Measurements from ENCODE around the gene HOXA2. TPM values are rescaled to one million over a fixed set of nuclear protein-coding genes. Genes with fewer than 3 reads are reported as not detected.
A peak's percentile ranks its signal among the peaks of the same experiment; 100 is the strongest.

The HOXA2 gene
- total and polyA plus RNA-seq, 4 donors = 0.44 to 3.4 (median 1.5) TPM

DNA sequence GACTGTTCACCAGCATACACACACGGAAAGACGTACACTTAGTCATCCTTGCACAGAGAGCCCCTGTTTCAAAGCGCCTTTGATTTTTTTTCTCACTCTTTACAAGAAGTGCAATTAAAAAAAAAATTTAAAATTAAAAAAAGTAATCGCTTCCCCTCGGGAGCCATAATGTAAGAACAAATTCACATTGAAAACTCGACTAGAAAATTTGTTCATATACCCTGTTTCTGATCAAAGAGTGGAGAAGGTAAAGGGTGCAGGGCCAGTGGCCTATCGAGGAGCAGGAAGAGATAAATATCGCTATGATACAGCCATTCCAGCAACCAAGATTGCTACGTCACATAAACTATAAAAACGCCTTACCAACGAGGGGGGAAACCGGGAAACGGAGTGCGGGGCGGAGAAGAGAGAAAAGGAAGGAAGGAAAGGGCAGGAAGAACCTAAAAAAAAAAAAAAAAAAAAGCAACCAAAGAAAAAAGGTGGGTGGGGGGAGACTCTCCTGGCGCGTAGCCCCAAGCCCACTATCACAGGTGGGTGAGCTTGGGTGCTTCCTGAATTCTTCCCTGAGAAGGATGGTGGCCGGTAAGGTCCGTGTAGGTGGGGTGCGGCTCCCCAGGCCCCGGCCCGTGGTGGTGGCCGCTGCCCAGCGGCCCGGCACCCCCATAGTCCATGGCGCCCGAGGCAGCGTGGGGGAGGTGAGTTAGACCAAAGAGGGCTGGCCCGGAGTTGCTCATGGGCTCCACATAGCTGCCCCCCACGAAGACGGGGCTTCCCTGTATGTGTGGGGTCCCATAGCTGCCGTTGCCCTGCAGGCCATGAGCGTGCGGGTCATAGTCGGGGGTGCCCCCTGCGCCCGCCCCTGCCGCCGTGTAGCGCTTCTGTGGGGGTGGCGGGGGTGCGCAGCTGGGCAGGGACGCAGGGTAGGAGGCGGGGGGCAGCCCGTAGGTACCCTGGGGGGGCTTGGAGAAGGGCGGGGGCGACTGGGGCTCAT, 5.2 kb upstream of the HOXA2 start:
- peak overlapping the region in 1 of 2 donors; percentile 91 for H3K27ac ChIP-seq (ENCODE audit: low read depth in 1 of 2, low read length in 1 of 2)
- WGBS, 2 donors = 44 to 65% methylated on average over 46 to 47 of the region's 47 CpGs
- peaks cover 0 to 2% (median 0%) of the 10 kb centered on the region in 4 donors for H3K9me3 ChIP-seq (ENCODE audit: control insufficient read depth in 4 of 4, insufficient read depth in 3 of 4, low read length in 3 of 4)
- H3K4me1 ChIP-seq (ENCODE audit: control insufficient read depth in 5 of 5, insufficient read depth in 5 of 5, low read length in 5 of 5) = peaks cover 0 to 71% (median 18%) of the 10 kb centered on the region in 5 donors
- peaks cover 0 to 66% (median 3%) of the 10 kb centered on the region in 3 donors for H3K27me3 ChIP-seq (ENCODE audit: control insufficient read depth in 3 of 3, insufficient read depth in 3 of 3, low read length in 2 of 3)
- DNase-seq = peak; percentile 69 to 85 (median 80)
- no peak overlapping the region for H3K4me3 ChIP-seq
- TF ChIP-seq, protein P1, sequence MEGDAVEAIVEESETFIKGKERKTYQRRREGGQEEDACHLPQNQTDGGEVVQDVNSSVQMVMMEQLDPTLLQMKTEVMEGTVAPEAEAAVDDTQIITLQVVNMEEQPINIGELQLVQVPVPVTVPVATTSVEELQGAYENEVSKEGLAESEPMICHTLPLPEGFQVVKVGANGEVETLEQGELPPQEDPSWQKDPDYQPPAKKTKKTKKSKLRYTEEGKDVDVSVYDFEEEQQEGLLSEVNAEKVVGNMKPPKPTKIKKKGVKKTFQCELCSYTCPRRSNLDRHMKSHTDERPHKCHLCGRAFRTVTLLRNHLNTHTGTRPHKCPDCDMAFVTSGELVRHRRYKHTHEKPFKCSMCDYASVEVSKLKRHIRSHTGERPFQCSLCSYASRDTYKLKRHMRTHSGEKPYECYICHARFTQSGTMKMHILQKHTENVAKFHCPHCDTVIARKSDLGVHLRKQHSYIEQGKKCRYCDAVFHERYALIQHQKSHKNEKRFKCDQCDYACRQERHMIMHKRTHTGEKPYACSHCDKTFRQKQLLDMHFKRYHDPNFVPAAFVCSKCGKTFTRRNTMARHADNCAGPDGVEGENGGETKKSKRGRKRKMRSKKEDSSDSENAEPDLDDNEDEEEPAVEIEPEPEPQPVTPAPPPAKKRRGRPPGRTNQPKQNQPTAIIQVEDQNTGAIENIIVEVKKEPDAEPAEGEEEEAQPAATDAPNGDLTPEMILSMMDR (IDR thresholded peaks at IDR 0.05; ENCODE audit: control extremely low read depth, extremely low read depth) = no peak
- H3K36me3 ChIP-seq (ENCODE audit: control insufficient read depth in 4 of 4, insufficient read depth in 4 of 4, low read length in 4 of 4) = peaks cover 0 to 24% (median 8%) of the 10 kb centered on the region in 4 donors
- peak overlapping the region; percentile 28 to 98 for H3K9ac ChIP-seq (ENCODE audit: insufficient read depth in 1 of 2, low read length in 2 of 2)
- ATAC-seq (ENCODE audit: insufficient read depth, low FRiP score) = no peak

DNA sequence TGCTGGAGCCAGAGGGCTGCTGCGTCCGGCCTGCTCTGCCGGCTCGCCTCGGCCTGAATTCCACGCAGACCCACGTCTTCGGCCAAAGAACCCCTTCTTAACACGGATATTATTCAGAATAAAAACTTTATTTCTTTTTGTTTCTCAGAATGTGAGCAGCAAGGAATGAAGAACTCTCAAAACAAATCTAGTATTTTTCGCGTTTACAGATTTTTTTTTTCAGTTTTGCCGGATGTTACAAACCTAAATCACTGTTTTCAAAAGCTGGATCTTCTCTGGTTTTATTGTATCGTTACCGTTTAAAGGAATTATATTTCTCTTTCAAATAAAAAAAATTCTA, 4.4 kb upstream of the HOXA2 start:
- TF ChIP-seq, protein P1 (IDR thresholded peaks at IDR 0.05; ENCODE audit: control extremely low read depth, extremely low read depth) = no peak
- H3K36me3 ChIP-seq (ENCODE audit: control insufficient read depth in 4 of 4, insufficient read depth in 4 of 4, low read length in 4 of 4) = peaks cover 0 to 22% (median 8%) of the 10 kb centered on the region in 4 donors
- DNase-seq (no peak), ATAC-seq (ENCODE audit: insufficient read depth, low FRiP score) (no peak)
- 38 to 69% methylated on average over 14 of the region's 14 CpGs for WGBS, 2 donors
- peaks cover 0 to 2% (median 0%) of the 10 kb centered on the region in 4 donors for H3K9me3 ChIP-seq (ENCODE audit: control insufficient read depth in 4 of 4, insufficient read depth in 3 of 4, low read length in 3 of 4)
- H3K9ac ChIP-seq (ENCODE audit: insufficient read depth in 1 of 2, low read length in 2 of 2) = peak overlapping the region; percentile 76 to 98
- peak overlapping the region in 1 of 2 donors; percentile 93 for H3K27ac ChIP-seq (ENCODE audit: low read depth in 1 of 2, low read length in 1 of 2)
- H3K27me3 ChIP-seq (ENCODE audit: control insufficient read depth in 3 of 3, insufficient read depth in 3 of 3, low read length in 2 of 3) = peaks cover 0 to 66% (median 3%) of the 10 kb centered on the region in 3 donors
- H3K4me1 ChIP-seq (ENCODE audit: control insufficient read depth in 5 of 5, insufficient read depth in 5 of 5, low read length in 5 of 5) = peaks cover 0 to 71% (median 18%) of the 10 kb centered on the region in 5 donors
- H3K4me3 ChIP-seq = no peak overlapping the region

DNA sequence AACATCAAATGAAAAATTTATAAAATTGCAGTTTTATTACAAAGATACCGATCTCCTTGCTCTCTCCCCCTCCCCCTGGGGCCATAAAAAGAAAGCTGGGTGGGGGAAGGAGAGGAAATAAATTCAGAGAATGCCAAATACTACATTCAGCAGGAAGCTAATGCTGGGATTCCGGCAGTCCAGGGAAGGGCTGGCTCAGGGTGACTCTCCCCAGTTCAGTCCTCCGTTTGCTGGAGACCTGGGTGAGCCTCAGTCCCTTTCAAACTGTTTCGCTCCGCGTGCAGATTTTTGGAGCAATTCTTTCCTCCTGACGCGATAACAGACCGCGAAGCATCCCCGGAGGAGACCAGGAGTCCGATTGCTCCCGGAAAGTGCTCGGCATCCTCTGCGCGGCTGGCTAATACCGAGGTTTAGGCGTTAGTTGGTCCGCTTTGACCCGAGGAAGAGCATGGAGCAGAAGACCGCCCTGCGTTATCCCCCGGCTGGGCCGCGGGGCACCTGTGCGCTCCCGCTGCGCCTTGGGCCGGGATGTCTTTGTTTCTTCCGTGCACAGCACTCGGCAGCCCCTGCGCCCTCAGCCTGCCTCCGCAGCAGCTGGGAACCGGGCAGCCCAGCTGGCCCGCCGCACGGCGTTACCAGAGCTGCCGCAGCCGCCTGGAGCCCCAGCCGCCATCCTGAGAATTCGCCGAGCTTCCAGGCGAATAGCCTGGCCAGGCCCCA, 3.9 kb upstream of the HOXA2 start:
- peak overlapping the region; percentile 76 to 98 for H3K9ac ChIP-seq (ENCODE audit: insufficient read depth in 1 of 2, low read length in 2 of 2)
- peaks cover 0 to 68% (median 18%) of the 10 kb centered on the region in 5 donors for H3K4me1 ChIP-seq (ENCODE audit: control insufficient read depth in 5 of 5, insufficient read depth in 5 of 5, low read length in 5 of 5)
- H3K36me3 ChIP-seq (ENCODE audit: control insufficient read depth in 4 of 4, insufficient read depth in 4 of 4, low read length in 4 of 4) = peaks cover 0 to 21% (median 8%) of the 10 kb centered on the region in 4 donors
- H3K9me3 ChIP-seq (ENCODE audit: control insufficient read depth in 4 of 4, insufficient read depth in 3 of 4, low read length in 3 of 4) = peaks cover 0 to 2% (median 0%) of the 10 kb centered on the region in 4 donors
- 38 to 60% methylated on average over 44 of the region's 44 CpGs for WGBS, 2 donors
- H3K4me3 ChIP-seq = peak overlapping the region; percentile 27
- TF ChIP-seq, protein P1 (IDR thresholded peaks at IDR 0.05; ENCODE audit: control extremely low read depth, extremely low read depth) = no peak
- ATAC-seq (ENCODE audit: insufficient read depth, low FRiP score) (no peak), DNase-seq (peak; percentile 65 to 68 (median 66))
- peaks cover 0 to 67% (median 3%) of the 10 kb centered on the region in 3 donors for H3K27me3 ChIP-seq (ENCODE audit: control insufficient read depth in 3 of 3, insufficient read depth in 3 of 3, low read length in 2 of 3)
- peak overlapping the region in 1 of 2 donors; percentile 93 for H3K27ac ChIP-seq (ENCODE audit: low read depth in 1 of 2, low read length in 1 of 2)

Data from lung (tissue), 12 donors.